HG02798 (cell line): Measurements from ENCODE around the gene MEGF6.

Experiments used
- ATAC-seq: cut with Tn5 transposase; IDR thresholded peaks from one replicate; pipeline ENCODE4 v1.9.1; 2021; ENCODE audit warnings: mild to moderate bottlenecking; ENCODE audit not compliant: unreplicated experiment, poor library complexity

MEGF6 gene

DNA sequence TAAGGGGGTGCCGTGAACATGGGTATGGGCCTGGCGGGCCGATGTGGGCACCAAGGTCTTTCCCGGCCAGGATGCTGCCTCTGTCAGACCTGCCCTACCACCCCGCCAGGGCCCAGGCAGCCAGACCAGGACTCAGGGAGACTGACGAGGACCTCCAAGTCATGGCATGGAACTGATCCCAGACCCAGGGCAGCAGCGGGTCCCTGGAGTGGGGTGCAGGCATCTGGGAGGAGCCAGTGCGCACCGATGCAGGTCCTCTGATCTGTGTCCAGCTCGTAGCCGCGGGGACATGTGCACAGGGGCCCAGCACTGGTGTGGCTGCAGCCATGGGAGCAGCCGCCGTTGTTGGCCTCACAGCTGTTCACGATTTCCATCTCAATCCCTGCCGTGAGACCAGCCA, 100.0 kb downstream of the MEGF6 start:
- ATAC-seq = no peak

DNA sequence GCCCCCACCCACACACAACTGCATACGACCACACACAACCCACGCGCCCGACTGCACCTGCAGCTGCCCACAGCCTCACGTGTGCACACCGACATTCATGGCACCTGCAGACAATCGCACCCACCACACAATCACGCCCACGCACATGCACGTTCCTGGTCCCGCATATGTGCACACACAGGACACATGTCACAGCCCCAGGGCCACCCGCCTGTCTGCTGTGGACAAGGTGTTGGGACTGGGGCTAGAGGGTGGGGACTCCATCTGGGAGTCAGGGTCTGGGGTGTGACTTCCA, 100.4 kb downstream of the MEGF6 start:
- no peak for ATAC-seq

DNA sequence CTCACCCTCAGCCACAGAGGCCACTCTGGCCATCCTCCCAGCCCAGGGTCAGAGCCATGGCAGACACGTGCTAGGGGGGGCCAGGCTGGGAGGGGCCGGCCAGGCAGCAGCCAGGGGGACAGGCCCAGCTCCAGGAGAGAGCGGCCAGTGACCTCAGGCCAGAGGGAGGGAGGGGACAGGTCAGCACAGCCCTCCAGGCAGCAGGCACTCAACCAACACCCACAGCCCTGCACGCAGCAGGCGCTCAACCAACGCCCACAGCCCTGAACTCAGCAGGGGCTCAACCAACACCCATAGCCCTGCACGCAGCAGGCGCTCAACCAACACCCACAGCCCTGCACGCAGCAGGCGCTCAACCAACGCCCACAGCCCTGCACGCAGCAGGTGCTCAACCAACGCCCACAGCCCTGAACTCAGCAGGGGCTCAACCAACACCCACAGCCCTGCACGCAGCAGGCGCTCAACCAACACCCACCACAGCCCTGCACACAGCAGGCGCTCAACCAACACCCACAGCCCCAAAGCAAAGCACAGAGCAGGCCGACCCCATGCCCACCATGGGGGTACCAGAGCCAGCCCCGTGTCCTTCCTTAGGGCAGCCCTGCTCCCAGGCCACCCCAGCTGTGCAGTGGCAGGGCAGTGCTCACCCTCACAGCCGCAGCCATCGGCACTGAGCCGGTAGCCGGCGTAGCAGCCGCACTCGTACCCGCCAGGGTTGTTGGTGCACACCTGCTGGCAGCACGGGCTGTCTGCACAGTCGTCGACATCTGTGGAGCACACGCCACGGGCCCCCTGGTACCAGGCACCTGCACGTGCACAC, 101.0 kb downstream of the MEGF6 start:
- no peak for ATAC-seq

DNA sequence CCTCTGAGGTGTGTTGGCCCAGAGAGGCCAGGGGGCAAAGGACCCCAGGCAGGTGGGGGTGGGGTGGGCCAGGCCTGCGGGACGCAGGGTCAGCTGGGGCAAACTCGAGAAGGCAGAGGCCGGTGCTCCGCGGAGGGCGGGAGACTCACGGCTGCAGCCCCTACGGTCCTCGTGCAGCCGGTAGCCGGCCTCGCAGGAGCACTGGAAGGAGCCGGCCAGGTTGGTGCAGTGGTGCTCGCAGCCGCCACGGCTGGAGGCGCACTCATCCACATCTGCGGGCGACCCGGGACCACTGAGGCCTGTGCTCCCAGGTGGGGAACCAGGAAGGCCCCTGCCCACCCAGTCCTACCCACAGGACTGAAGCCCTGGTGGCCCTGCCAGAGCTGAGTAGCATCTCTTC, 101.6 kb downstream of the MEGF6 start:
- no peak for ATAC-seq

DNA sequence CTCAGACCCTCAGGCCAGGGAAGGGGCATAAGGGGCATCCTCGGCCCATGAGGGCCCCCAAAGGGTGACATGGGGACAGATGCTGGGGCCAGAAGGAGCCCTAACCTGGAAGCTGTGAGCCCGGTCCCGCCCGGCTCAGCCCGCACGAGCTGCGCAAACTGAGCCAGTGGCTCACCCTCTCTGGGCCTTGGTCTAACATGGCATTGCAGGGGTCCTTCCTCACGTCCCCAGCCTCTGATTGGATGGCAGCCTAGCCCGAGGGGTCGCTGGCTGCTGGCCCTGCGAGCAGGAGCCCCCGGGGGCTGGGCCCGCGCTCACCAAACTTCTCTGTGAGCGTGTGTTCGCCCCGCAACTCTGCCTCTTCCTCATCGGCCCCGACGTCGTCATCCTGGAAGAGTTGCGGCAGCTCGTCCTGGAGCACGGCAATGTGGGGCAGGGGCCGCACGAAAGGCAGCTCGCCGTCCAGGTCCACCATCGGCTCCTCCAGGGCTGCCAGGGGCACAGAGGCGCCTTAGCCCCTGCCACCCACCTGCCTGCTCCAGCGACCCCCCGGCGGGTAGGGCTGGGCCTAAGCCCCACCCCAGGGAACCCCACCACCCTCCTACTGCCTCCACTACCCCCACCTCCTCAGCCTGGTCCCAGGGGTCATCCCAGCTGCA, 102.4 kb downstream of the MEGF6 start:
- ATAC-seq = no peak

DNA sequence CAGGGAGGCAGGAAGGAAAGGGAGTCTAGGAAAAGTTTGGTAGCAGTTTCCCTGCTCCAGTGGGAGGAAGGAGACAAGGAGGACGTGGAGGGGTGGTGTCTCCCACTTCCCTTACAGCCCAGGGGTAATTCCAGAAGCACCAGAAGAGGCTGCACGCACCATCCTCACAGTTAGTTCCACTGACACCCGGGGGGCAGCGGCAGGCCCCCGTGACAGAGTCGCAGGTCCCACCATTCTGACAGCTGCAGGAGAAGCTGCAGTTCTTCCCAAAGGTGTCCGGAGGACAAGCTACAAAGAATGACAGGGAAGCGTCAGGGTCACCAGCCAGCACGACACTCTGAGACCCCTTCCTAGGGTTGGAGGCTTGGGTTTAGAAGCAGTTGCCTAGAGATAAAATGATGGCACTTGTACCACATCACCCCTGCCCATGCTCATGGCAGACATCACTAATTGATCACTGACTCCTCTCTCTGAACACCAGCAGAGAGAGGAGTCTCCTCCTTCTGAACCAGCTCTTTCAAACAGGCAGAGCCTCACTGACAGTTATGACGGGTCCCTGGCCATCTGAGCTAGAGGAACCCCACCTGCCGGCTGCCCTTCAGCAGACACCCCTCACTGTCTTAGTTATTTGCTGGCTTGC, 103.6 kb downstream of the MEGF6 start:
- no peak for ATAC-seq

DNA sequence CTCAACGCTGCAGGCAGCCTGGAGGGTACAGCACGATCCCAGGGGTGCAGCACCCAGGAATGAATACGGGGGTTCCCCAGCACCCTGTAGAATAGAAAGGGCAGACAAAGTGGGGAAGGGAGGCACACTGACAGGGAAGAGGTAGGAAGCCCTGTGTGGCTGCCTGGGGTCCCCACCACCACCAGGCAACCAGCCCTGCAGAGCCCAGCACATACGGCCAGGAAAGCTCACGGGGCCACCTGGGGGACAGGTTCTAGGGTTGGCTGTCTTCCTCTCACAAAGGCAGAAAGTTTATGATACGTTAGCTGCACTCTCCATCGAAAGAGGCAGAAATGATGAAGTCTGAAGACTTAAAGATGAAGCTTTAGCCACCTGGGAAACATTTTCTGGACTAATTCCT, 104.4 kb downstream of the MEGF6 start:
- ATAC-seq = no peak

DNA sequence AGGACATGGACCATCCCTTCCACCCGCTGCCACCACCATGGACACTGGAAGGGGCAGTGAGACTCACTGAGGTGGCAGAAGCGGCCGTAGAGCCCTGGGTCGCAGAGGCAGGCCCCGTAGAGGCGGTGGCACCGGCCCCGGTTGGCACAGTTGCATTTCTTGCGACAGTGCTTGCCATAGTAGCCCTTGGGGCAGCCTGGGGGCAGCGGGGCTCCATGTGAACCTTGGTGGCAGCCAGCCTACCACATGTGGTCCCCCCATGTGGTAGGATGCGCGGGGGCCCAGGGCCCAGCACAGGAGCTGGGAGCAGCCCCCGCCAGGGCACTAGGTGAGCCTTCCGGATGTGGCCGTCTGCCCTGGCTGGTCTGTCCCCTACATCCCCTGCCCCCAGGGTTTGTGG, 105.3 kb downstream of the MEGF6 start:
- no peak for ATAC-seq

DNA sequence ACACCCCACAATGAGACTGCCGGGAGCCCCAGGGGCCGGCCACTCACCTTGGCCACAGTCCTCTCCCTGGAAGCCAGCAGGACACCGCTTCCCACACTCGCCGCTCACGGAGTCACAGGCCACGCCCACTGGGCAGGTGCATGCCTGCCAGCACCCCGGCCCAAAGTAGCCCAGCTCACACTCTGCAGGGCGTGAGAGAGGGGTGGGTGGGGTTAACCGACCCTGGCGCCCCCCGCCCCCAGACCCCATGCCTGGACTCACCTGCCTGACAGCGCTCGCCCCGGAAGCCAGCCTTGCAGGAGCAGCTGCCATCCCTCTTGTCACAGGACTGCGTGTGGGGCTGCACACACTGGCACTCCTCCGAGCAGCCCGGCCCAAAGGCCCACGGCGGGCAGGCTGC, 106.1 kb downstream of the MEGF6 start:
- ATAC-seq = no peak

DNA sequence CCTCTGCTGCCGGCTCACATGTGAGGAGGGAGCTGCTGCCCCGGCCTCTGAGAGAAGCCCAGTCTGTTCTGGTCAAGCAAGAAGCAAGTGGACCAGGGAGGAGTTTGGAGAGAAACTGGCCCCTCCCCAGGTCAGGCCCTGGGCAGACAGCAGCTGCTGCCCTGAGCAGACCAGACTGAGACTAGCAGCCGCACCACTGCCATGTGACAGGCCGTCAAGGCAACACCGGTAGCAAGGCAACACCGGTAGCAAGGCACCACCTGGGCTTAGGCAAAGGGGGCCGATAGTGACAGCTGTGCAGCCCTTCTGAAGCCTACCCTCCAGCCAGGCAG, 106.5 kb downstream of the MEGF6 start:
- no peak for ATAC-seq

DNA sequence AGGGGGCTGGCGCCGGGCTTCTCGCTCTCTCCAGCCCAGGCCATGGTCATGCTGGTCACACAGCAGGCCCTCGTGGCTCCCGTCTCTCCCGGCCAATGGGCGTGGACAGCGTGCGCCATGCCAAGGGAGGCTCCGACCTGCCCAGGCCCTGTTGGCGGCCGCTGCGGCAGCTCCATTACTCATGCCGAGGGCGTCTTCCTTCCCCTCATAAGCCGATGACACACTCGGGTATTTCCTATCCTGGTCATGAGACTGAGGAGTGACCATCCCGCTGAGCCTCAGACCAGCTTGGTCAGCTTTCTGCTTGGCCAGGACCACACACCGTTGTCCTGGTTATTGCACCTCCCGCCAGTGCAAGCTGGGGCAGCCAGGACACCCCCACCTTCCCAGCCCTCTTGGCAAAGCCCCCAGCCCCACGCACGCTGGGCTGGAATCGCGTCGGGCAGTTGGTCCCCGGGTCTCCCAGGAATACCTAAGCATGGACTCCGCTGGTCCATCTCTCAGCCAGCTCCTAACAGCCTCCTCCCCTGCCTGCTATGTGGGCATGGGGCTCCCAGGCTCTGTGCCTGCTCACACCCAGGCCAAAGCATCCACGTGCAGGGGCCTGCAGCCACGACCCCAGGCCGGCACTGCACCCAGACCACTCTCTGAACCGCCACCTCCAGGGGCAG, 107.0 kb downstream of the MEGF6 start:
- ATAC-seq = no peak

DNA sequence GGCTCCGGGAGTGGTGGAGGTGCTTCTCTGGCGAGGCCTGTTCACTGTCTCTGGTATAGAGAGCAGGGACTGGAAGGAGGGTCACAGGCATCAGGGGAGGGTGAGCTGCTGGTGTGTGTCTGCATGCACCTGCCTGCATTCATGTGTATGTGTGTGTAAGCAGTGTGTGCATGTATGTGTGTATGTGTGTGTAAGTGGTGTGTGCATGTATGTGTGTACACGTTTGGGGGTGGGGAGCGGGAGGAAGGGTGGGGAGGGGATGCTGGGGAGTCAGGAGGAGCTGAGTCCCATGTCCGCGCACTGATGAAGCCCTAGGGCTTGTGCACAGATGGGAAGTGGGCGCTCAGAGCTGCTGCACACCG, 107.8 kb downstream of the MEGF6 start:
- no peak for ATAC-seq

DNA sequence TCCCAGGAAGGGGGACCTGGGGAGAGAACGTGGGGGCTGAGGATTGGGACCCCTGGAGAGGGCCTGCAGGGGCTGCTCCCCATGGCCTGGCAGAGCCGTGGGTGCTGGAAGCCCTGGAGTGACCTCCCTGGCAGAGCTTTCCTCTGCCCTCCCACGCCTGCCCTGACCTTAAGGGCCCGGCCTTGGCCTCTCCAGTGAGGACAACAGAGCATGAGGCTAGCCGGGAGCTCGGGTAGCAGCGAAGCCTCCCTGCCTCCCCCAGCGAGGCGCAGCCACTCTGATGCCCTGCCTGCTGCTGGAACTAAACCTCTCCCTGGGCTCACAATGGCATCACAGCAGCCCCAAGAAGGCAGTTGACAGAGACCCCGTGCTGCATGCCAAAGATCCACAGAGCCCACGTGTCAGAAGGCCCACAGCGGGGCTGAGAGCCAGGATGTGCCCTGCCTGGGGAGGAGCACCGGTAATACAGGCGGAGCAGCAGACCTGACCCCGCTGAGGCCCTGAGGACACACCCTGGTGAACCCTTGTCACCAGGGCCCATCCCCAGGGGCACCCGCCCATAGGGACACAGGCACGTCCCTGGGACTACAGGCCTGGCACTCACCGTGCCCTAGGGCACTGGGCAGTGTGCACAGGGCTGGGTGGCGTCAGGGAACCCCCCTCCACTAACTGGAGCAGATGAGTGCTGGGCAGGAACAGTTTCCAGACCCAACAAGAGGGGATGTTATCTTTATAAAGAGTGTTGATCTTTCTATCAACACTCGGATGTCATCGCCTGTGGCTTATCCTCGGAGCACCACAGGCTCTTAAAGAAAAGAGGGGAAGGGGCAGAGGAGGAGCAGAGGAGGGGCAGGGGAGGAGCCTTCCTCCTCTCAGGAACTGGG, 108.4 kb downstream of the MEGF6 start:
- ATAC-seq = no peak

DNA sequence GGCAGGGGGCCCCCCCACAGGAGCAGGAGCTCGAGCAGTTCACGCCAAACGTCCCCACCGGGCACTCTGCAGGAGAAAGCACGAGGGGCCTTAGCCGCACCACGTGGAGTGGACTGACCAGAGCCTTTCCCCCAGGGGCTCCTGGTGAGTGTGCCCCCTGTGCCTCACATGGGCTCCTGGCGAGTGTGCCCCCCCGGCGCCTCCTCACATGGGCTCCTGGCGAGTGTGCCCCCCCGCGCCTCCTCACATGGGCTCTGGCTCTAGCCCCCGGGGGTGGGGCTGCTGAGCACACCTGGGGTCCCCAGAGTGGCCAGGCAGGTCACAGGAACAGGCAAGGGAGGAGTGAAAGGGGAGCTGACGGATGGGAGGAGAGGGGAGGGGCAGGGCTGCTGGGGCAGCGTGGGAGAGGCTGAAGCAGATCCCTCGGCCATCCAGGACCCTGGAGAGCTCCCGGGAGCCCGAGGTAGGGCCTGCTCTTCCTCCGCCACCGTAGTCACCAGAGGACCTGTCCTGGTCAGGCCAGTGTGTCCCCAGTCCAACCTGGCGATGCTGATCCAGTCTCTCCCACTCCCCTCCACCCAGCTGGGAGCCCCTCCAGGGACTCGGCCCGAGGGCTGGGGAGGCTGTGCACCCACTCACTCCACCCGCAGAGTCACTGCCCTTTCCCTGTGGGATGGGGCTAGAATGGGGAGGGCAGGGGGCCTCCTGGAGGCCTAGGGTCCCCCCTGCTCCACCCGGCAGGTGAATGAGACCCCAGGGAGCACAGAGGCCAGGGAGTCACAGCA, 109.3 kb downstream of the MEGF6 start:
- ATAC-seq = no peak

DNA sequence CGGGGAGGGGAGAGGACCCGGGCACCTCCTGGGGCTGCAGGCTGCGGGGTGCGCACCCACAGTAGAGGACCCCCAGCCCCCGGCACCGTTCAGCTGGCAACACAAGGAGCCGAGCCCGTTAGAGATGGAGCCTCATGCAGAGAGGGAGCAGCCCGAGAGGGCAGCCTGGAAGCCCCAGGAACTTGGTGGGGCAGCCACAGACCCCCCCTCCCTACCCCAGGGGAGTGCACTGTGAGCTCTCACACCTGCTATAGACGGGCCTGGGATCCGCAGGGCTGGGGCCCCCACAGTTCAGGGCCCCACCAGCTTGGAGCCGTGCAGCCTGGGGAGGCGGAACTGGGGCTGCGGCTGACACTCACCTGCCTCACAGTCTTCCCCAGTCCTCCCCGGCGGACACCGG, 109.9 kb downstream of the MEGF6 start:
- ATAC-seq = no peak

DNA sequence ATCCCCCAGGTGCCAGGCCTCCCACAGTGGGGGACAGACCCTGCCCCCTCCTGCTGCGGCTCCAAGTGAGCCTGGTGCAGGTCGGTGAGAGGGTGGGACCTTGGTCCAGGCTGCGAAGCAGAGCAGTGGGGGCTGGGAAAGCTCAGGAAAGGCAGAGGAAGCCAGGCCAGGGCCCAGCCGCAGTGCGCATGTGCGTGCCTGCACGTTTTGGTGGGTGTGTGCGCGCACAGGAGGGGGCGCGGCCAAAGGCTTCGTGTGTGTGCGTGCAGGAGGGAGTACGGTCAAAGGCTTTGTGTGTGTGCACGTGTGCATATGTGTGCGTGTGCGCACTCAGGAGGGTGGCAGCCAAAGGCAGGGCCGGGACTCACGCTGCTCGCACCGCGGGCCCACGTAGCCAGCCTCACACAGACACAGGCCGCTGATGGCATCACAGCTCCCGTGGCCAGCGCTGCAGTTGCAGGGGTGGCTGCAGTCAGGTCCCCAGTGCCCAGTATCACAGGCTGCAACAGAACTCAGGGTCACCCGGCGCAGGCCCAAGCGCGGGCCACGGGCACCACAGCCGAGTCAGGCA, 111.0 kb downstream of the MEGF6 start:
- ATAC-seq = no peak

DNA sequence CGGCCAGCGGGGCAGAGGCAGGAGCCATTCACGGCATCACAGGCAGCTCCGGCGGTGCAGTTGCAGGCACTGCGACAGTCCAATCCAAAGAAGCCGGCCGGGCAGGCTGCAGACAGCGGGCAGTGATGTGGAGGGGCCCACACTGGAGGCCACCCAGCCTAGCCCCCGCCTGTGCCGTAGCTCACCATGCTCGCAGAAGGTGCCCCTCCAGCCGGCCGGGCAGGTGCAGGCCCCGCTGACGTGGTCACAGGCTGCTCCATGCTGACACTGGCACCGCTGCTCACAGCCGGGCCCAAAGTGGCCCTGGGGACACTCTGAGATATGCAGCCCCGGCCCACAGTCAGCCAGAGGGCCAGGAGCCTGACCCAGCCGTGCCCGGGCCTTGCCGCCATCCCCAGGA, 111.7 kb downstream of the MEGF6 start:
- ATAC-seq = no peak

DNA sequence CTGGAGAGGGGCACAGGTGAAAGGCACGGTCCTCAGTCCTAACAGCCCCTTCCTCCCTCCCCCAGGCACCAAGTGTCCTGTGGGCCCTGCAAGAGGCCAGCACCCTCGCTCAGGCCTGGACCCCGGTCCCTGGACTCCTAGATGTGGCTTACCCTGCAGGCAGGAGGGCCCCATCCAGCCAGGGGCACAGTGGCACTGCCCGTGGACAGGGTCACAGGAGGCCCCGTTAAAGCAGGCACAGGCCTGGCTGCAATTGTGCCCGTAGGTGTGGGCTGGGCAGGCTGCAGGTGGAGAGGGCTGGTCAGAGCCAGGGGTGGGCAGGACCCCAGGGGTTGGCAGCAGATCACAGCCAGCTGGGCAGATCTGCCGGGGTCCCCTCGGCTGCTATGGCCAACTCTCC, 112.3 kb downstream of the MEGF6 start:
- ATAC-seq = no peak

DNA sequence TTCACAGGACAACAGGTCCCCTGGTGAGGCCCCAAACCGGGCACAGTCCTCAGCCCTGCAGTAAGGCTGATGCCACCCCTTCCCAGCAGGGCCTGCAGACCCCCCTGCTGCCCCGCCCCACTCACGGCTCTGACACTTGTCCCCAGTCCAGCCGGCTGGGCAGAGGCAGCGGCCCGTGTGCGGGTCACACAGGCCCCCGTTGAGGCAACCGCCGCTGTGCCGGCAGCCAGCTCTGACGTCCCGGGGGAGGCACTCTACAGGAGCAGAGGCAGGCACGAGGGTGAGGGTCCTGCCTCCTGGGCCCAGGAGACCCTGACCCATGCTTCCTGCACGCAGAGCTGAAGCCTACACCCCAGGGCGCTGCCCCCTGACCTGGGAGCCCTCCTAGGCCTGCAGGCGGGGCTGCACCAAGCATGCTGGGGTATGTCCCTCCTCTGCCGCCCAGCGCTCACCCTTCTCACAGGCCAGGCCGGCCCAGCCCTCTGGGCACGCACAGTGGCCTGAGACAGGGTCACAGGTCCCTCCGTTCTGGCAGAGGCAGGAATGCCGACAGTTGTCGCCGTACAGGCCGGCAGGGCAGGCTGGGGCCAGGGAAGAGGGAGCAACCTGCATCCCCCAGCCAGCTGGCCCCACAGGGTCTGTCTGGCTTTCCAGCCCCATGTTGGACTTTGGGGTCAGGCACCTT, 112.9 kb downstream of the MEGF6 start:
- ATAC-seq = no peak
